Natural killer cell treated with Interleukin-12 subunit alpha and Interleukin-12 subunit beta and Interleukin-15 and Interleukin-18, amount 100 ng/mL, for 72 hours (primary cell): ENCODE measurements around the gene TTC34. TPM values are rescaled to one million over a fixed set of nuclear protein-coding genes. Genes with fewer than 3 reads are reported as not detected.
"Not testable (repeated sequence)": the region's sequence is repeated elsewhere in the genome, so short reads cannot be mapped to it uniquely, and the experiment has no call there.

Experiments
- ATAC-seq, 2 donors: fragments of 150-1000 bp; cut with Tn5 transposase in 1 of 2; sonication (Bioruptor Pico), chemical (Tn5 transposase) in 1 of 2; 2 replicates each; pipeline ENCODE4 v1.10.0; 2021
- DNase-seq: peaks from one replicate; pipeline ENCODE4 v3.0.0; 2022; ENCODE audit warnings: low spot score
- H3K27ac Mint-ChIP-seq, 2 donors: 1 replicate in 1 of 2; 2 replicates in 1 of 2; pipeline ENCODE4 v1.8.0; 2022; ENCODE audit warnings: mixed read lengths in 2 of 2, mild to moderate bottlenecking in 1 of 2, moderate library complexity in 1 of 2
- H3K27me3 Mint-ChIP-seq, 2 donors: 1 replicate in 1 of 2; 2 replicates in 1 of 2; pipeline ENCODE4 v1.8.0; 2022; ENCODE audit warnings: mixed read lengths in 2 of 2
- H3K36me3 Mint-ChIP-seq: one replicate; pipeline ENCODE4 v1.8.0; 2022; ENCODE audit warnings: mixed read lengths
- H3K4me1 Mint-ChIP-seq, 2 donors: 1 replicate in 1 of 2; 2 replicates in 1 of 2; pipeline ENCODE4 v1.8.0; 2022; ENCODE audit warnings: low read depth in 2 of 2, mixed read lengths in 2 of 2, mild to moderate bottlenecking in 1 of 2
- H3K4me3 Mint-ChIP-seq: one replicate; pipeline ENCODE4 v1.8.0; 2022; ENCODE audit warnings: mixed read lengths
- H3K9me3 Mint-ChIP-seq: 2 replicates; pipeline ENCODE4 v1.8.0; 2022; ENCODE audit warnings: mixed read lengths
- total RNA-seq, 2 donors: library from RNA; stranded (reverse); gene quantifications; one replicate each; pipeline ENCODE4 v1.2.3, GENCODE V29; 2022

The TTC34 gene
- total RNA-seq, 2 donors from 2014 or later, result 0.40 to 0.56 TPM

GRCh38 chr1:2687174-2687591, 114.3 kb downstream of the TTC34 start:
- not testable (repeated sequence) for H3K4me3 Mint-ChIP-seq, ATAC-seq
- DNase-seq, result peak; percentile 57

GRCh38 chr1:2686091-2686863, 115.2 kb downstream of the TTC34 start:
- H3K27me3 Mint-ChIP-seq, H3K36me3 Mint-ChIP-seq, H3K4me1 Mint-ChIP-seq, H3K27ac Mint-ChIP-seq, H3K9me3 Mint-ChIP-seq, ATAC-seq, H3K4me3 Mint-ChIP-seq: not testable (repeated sequence)
- DNase-seq, result peak; percentile 41

More at GRCh38 chr1:2687174-2687591, 114.3 kb downstream of the TTC34 start:
- H3K9me3 Mint-ChIP-seq, H3K4me1 Mint-ChIP-seq, H3K27me3 Mint-ChIP-seq, H3K36me3 Mint-ChIP-seq, H3K27ac Mint-ChIP-seq: not testable (repeated sequence)

DNA sequence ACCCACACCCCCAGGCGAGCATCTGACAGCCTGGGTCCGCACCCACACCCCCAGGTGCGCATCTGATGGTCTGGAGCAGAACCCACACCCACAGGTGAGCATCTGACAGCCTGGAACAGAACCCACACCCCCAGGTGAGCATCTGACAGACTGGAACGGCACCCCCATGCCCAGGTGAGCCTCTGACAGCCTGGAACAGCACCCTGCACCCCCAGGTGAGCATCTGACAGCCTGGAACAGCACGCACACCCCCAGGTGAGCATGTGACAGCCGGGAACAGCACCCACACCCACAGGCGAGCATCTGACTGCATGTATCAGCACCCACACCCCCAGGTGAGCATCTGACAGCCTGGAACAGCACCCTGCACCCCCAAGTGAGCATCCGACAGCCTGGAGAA, 115.8 kb downstream of the TTC34 start:
- H3K36me3 Mint-ChIP-seq, DNase-seq, H3K27me3 Mint-ChIP-seq, H3K4me3 Mint-ChIP-seq, ATAC-seq, H3K4me1 Mint-ChIP-seq, H3K9me3 Mint-ChIP-seq, H3K27ac Mint-ChIP-seq: not testable (repeated sequence)

DNA sequence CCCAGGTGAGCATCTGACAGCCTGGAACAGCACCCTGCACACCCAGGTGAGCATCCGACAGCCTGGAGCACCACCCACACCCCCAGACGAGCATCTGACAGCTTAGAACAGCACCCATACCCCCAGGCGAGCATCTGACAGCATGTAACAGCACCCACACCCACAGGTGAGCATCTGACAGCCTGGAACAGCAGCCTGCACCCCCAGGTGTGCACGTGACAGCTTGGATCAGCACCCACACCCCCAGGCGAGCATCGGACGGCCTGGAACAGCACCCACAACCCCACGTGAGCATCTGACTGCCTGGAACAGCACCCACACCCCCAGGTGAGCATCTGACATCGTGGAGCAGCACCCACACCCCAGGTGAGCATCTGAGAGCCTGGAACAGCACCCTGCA, 116.6 kb downstream of the TTC34 start:
- not testable (repeated sequence) for H3K36me3 Mint-ChIP-seq

GRCh38 chr1:2684000-2684399, 117.5 kb downstream of the TTC34 start:
- H3K27ac Mint-ChIP-seq, H3K9me3 Mint-ChIP-seq, H3K36me3 Mint-ChIP-seq, H3K4me1 Mint-ChIP-seq, H3K27me3 Mint-ChIP-seq, ATAC-seq, H3K4me3 Mint-ChIP-seq: not testable (repeated sequence)
- DNase-seq, result peak; percentile 77

More for the DNA sequence above, 116.6 kb downstream of the TTC34 start:
- not testable (repeated sequence) for H3K4me3 Mint-ChIP-seq, DNase-seq, ATAC-seq, H3K27me3 Mint-ChIP-seq, H3K9me3 Mint-ChIP-seq, H3K4me1 Mint-ChIP-seq, H3K27ac Mint-ChIP-seq

- H3K4me3 Mint-ChIP-seq, H3K4me1 Mint-ChIP-seq, H3K27me3 Mint-ChIP-seq, H3K9me3 Mint-ChIP-seq, ATAC-seq, H3K36me3 Mint-ChIP-seq, H3K27ac Mint-ChIP-seq: not testable (repeated sequence)
- peak; percentile 57 for DNase-seq
Measured at GRCh38 chr1:2683321-2683741, 118.2 kb downstream of the TTC34 start.

GRCh38 chr1:2682879-2683278, 118.6 kb downstream of the TTC34 start:
- H3K36me3 Mint-ChIP-seq, H3K27ac Mint-ChIP-seq, DNase-seq, H3K4me3 Mint-ChIP-seq, H3K9me3 Mint-ChIP-seq, H3K4me1 Mint-ChIP-seq, H3K27me3 Mint-ChIP-seq, ATAC-seq: not testable (repeated sequence)

DNA sequence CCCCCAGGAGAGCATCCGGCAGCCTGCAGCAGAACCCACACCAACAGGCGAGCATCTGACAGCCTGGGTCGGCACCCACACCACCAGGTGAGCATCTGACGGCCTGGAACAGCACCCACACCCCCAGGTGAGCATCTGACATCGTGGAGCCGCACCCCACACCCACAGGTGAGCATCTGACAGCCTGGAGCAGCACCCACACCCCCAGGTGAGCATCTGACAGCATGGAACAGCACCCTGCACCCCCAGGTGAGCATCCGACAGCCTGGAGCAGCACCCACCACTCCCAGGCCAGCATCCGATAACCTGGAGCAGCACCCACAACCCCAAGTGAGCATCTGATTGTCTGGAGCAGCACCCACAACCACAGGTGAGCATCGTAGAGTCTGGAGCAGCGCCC, 124.8 kb downstream of the TTC34 start:
- not testable (repeated sequence) for H3K9me3 Mint-ChIP-seq, H3K36me3 Mint-ChIP-seq, H3K4me1 Mint-ChIP-seq, H3K27me3 Mint-ChIP-seq, H3K27ac Mint-ChIP-seq, DNase-seq, ATAC-seq, H3K4me3 Mint-ChIP-seq

DNA sequence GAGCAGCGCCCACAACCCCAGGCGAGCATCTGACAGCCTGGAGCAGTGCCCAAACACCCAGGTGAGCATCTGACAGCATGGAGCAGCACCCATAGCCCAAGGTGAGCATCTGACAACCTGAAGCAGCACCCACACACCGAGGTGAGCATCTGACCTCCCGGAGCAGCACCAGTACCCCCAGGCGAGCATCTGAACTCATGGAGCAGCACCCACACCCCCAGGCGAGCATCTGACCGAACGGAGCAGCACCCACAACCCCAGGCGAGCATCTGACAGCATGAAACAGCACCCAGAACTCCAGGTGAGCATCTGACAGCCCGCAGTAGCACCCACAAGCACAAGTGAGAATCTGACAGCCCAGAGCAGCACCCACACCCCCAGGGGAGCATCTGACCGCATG, 129.8 kb downstream of the TTC34 start:
- H3K27ac Mint-ChIP-seq, H3K4me3 Mint-ChIP-seq, H3K9me3 Mint-ChIP-seq, H3K36me3 Mint-ChIP-seq, H3K27me3 Mint-ChIP-seq, ATAC-seq, H3K4me1 Mint-ChIP-seq: not testable (repeated sequence)
- DNase-seq, result peak; percentile 56

GRCh38 chr1:2659806-2660205, 141.7 kb downstream of the TTC34 start:
- not testable (repeated sequence) for H3K9me3 Mint-ChIP-seq, H3K36me3 Mint-ChIP-seq, H3K27me3 Mint-ChIP-seq, H3K27ac Mint-ChIP-seq, H3K4me1 Mint-ChIP-seq, H3K4me3 Mint-ChIP-seq, ATAC-seq
- peak; percentile 57 for DNase-seq

GRCh38 chr1:2657909-2658308, 143.6 kb downstream of the TTC34 start:
- H3K4me1 Mint-ChIP-seq, DNase-seq, ATAC-seq, H3K4me3 Mint-ChIP-seq, H3K9me3 Mint-ChIP-seq, H3K36me3 Mint-ChIP-seq, H3K27ac Mint-ChIP-seq: not testable (repeated sequence)
- H3K27me3 Mint-ChIP-seq, result peaks cover 15 to 26% of the 10 kb centered on the region in 2 donors

GRCh38 chr1:2657124-2657523, 144.4 kb downstream of the TTC34 start:
- not testable (repeated sequence) for H3K4me1 Mint-ChIP-seq, H3K4me3 Mint-ChIP-seq, H3K27ac Mint-ChIP-seq

GRCh38 chr1:2655598-2656434, 145.7 kb downstream of the TTC34 start:
- not testable (repeated sequence) for H3K4me3 Mint-ChIP-seq, H3K36me3 Mint-ChIP-seq, ATAC-seq, H3K27ac Mint-ChIP-seq, H3K4me1 Mint-ChIP-seq, H3K9me3 Mint-ChIP-seq
- H3K27me3 Mint-ChIP-seq, result peaks cover 15 to 31% of the 10 kb centered on the region in 2 donors
- peak; percentile 60 for DNase-seq

More at GRCh38 chr1:2657124-2657523, 144.4 kb downstream of the TTC34 start:
- H3K36me3 Mint-ChIP-seq, ATAC-seq, DNase-seq, H3K9me3 Mint-ChIP-seq: not testable (repeated sequence)
- H3K27me3 Mint-ChIP-seq, result peaks cover 15 to 29% of the 10 kb centered on the region in 2 donors

DNA sequence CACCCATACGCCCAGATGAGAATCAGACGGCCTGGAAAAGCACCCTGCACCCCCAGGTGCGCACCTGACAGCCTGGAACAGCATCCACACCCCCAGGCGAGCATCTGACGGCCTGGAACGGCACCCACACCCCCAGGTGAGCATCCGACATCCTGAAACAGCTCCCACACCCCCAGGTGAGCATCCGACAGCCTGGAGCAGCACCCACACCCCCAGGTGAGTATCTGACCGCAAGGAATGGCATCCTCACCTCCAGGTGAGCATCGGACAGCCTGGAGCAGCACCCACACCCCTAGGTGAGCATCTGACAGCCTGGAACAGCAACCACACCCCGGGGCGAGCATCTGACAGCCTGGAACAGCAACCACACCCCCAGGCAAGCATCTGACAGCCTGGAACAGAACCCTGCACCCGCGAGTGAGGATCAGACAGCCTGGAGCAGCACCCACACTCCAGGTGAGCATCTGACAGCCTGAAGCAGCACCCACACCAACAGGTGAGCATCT, 147.0 kb downstream of the TTC34 start:
- ATAC-seq, result peak in 1 of 2 donors; percentile 57
- H3K4me3 Mint-ChIP-seq, H3K9me3 Mint-ChIP-seq, H3K27ac Mint-ChIP-seq, H3K4me1 Mint-ChIP-seq, H3K36me3 Mint-ChIP-seq: not testable (repeated sequence)
- DNase-seq, result peak; percentile 65
- peaks cover 15 to 31% of the 10 kb centered on the region in 2 donors for H3K27me3 Mint-ChIP-seq
